GM18526 (cell line): ENCODE data around the gene CREB1.
A peak's percentile ranks its signal among the peaks of the same experiment; 100 is the strongest.

ENCODE experiments used
- POLR2A ChIP-seq: IDR thresholded peaks from 3 replicates; pipeline ENCODE4 v1.6.1; 2011; ENCODE audit not compliant: insufficient read length; ENCODE audit errors: extremely low read depth

The CREB1 gene

GRCh38 chr2:207528980-207529329 is 807 bp upstream of the CREB1 start:
- TF ChIP-seq POLR2A, result no peak

- TF ChIP-seq POLR2A, result peak; percentile 41
These were observed 634 bp downstream of the CREB1 start for GRCh38 chr2:207530160-207531031.

GRCh38 chr2:207531032-207531952 is 1.5 kb downstream of the CREB1 start:
- no peak for TF ChIP-seq POLR2A

- no peak for TF ChIP-seq POLR2A
These were observed 2.9 kb downstream of the CREB1 start for GRCh38 chr2:207532676-207533075.

GRCh38 chr2:207533461-207534008 is 3.8 kb downstream of the CREB1 start:
- no peak for TF ChIP-seq POLR2A

- TF ChIP-seq POLR2A, result no peak
These were observed 4.7 kb downstream of the CREB1 start for GRCh38 chr2:207534417-207534816.

- no peak for TF ChIP-seq POLR2A
These were observed 9.7 kb downstream of the CREB1 start for GRCh38 chr2:207539470-207539869.

GRCh38 chr2:207540431-207540830 is 10.7 kb downstream of the CREB1 start:
- TF ChIP-seq POLR2A, result no peak

GRCh38 chr2:207541933-207542332 is 12.2 kb downstream of the CREB1 start:
- TF ChIP-seq POLR2A, result no peak

GRCh38 chr2:207543272-207543671 is 13.5 kb downstream of the CREB1 start:
- TF ChIP-seq POLR2A, result no peak

GRCh38 chr2:207546822-207547221 is 17.1 kb downstream of the CREB1 start:
- TF ChIP-seq POLR2A, result no peak

GRCh38 chr2:207549145-207549544 is 19.4 kb downstream of the CREB1 start:
- no peak for TF ChIP-seq POLR2A

- no peak for TF ChIP-seq POLR2A
These were observed 28.3 kb downstream of the CREB1 start for GRCh38 chr2:207558079-207558491.

GRCh38 chr2:207561386-207562080 is 31.8 kb downstream of the CREB1 start:
- TF ChIP-seq POLR2A, result no peak

GRCh38 chr2:207565736-207566500 is 36.2 kb downstream of the CREB1 start:
- no peak for TF ChIP-seq POLR2A

- TF ChIP-seq POLR2A, result no peak
These were observed 37.9 kb downstream of the CREB1 start for GRCh38 chr2:207567671-207568070.
